ENCODE results near the gene OR11H7.
A peak's percentile ranks its signal among the peaks of the same experiment; 100 is the strongest.
"Not testable (repeated sequence)": the region's sequence is repeated elsewhere in the genome, so short reads cannot be mapped to it uniquely, and the experiment has no call there.

Gene OR11H7

DNA sequence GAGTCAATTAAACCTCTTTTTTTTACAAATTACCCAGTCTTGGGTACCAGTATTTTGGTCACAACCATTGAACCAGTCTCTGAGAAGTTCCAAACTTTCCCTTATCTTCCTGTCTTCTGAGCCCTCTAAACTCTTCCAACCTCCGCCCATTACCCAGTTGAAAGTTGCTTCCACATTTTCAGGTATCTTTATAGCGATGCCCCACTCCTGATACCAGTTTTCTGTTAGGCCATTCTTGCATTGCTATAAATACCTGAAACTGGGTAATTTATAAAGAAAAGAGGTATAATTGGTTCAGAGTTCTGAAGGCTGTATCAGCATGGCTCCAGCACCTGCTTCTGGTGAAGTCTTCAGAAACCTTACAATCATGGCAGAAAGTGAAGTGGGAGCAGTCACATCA is 45.3 kb downstream of the OR11H7 start:
- Histone ChIP-seq H3K36me3 (ENCODE audit: insufficient read depth, low read length) (no peaks in the 10 kb centered on the region), H3K27me3 (ENCODE audit: insufficient read depth, low read length, poor library complexity, severe bottlenecking) (no peaks in the 10 kb centered on the region), H3K79me2 (ENCODE audit: insufficient read depth, low read length) (no peaks in the 10 kb centered on the region), H3K4me3 (ENCODE audit: low read length, poor library complexity, severe bottlenecking) (no peak overlapping the region), H4K20me1 (ENCODE audit: insufficient read depth, low read length, poor library complexity, severe bottlenecking) (no peaks in the 10 kb centered on the region), H3F3A (ENCODE audit: low read depth) (no peaks in the 10 kb centered on the region), H3K9me2 (replicated peaks; ENCODE audit: low read depth, low read length) (no peaks in the 10 kb centered on the region), H3K4me1 (ENCODE audit: insufficient read depth, low read length, poor library complexity, severe bottlenecking) (peaks cover 8% of the 10 kb centered on the region), H3K9me3 (ENCODE audit: insufficient read depth, low read depth, low read length) (peaks cover 9% of the 10 kb centered on the region; the same call in 1 of the 2 replicates), H3K9ac (ENCODE audit: low read depth, low read length, poor library complexity, severe bottlenecking) (no peak overlapping the region), H2AFZ (ENCODE audit: low read length) (no peak overlapping the region), H3K4me2 (ENCODE audit: low read depth, low read length, poor library complexity, severe bottlenecking) (no peak overlapping the region)
- TF ChIP-seq, protein P1, sequence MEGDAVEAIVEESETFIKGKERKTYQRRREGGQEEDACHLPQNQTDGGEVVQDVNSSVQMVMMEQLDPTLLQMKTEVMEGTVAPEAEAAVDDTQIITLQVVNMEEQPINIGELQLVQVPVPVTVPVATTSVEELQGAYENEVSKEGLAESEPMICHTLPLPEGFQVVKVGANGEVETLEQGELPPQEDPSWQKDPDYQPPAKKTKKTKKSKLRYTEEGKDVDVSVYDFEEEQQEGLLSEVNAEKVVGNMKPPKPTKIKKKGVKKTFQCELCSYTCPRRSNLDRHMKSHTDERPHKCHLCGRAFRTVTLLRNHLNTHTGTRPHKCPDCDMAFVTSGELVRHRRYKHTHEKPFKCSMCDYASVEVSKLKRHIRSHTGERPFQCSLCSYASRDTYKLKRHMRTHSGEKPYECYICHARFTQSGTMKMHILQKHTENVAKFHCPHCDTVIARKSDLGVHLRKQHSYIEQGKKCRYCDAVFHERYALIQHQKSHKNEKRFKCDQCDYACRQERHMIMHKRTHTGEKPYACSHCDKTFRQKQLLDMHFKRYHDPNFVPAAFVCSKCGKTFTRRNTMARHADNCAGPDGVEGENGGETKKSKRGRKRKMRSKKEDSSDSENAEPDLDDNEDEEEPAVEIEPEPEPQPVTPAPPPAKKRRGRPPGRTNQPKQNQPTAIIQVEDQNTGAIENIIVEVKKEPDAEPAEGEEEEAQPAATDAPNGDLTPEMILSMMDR (conservative IDR thresholded peaks at IDR 0.05; ENCODE audit: low read length) = no peak
- no peak for TF ChIP-seq EZH2phosphoT487 (IDR thresholded peaks at IDR 0.05; ENCODE audit: borderline replicate concordance)

DNA sequence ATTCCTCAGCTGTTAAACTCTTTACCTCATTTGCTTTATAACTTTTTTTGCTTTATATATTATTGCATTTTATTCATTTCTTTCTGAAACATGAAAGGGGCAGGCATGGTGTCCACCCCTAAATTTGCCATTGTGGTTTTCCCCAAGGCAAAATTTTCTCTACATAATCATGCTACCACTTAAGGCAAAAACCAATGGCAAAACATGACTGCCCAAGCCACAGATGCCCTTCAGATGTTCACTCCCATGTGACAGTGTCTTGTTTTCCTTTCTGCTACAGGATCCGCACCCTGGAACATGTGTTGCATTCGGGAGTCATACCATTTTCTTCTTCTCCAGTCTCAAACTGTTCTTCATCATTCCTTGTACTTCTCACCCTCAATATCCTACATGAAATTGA is 48.6 kb downstream of the OR11H7 start:
- Histone ChIP-seq H2AFZ (ENCODE audit: low read length) (no peak overlapping the region), H3K36me3 (ENCODE audit: insufficient read depth, low read length) (no peaks in the 10 kb centered on the region), H3K4me2 (ENCODE audit: low read depth, low read length, poor library complexity, severe bottlenecking) (no peak overlapping the region), H3K79me2 (ENCODE audit: insufficient read depth, low read length) (no peaks in the 10 kb centered on the region), H3K9me3 (ENCODE audit: insufficient read depth, low read depth, low read length) (peaks cover 9% of the 10 kb centered on the region; the same call in 1 of the 2 replicates), H3K4me3 (ENCODE audit: low read length, poor library complexity, severe bottlenecking) (no peak overlapping the region), H3K4me1 (ENCODE audit: insufficient read depth, low read length, poor library complexity, severe bottlenecking) (peaks cover 8% of the 10 kb centered on the region), H3K9ac (ENCODE audit: low read depth, low read length, poor library complexity, severe bottlenecking) (no peak overlapping the region), H3K27me3 (ENCODE audit: insufficient read depth, low read length, poor library complexity, severe bottlenecking) (no peaks in the 10 kb centered on the region), H3K9me2 (replicated peaks; ENCODE audit: low read depth, low read length) (no peaks in the 10 kb centered on the region), H3F3A (ENCODE audit: low read depth) (no peaks in the 10 kb centered on the region), H4K20me1 (ENCODE audit: insufficient read depth, low read length, poor library complexity, severe bottlenecking) (no peaks in the 10 kb centered on the region)
- TF ChIP-seq EZH2phosphoT487 (IDR thresholded peaks at IDR 0.05; ENCODE audit: borderline replicate concordance) = no peak
- TF ChIP-seq, protein P1 (conservative IDR thresholded peaks at IDR 0.05; ENCODE audit: low read length) = no peak

DNA sequence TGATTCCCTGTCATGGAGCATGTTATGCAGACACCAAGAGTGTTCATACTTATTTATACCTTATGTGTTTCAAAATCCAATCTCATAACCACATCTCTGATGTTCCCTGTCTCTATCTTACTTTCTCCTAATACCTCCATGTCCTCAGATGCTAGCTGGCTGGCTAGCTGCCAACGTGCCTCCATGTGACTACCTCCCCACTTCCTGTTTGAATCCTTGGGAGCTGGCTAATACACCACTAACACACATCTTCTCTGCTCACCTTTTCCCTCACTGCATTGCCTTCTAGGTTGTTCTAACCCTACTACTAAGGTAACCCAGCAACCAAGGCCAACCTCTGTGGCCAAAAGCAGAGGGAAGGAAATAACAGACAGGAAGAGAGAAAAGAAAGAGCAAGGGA is 49.6 kb downstream of the OR11H7 start:
- H3K79me2 ChIP-seq (ENCODE audit: insufficient read depth, low read length) = no peaks in the 10 kb centered on the region
- H3K27me3 ChIP-seq (ENCODE audit: insufficient read depth, low read length, poor library complexity, severe bottlenecking) = no peaks in the 10 kb centered on the region
- no peaks in the 10 kb centered on the region for H3K36me3 ChIP-seq (ENCODE audit: insufficient read depth, low read length)
- H3F3A ChIP-seq (ENCODE audit: low read depth) = no peaks in the 10 kb centered on the region
- peak overlapping the region; percentile 23 for H3K4me2 ChIP-seq (ENCODE audit: low read depth, low read length, poor library complexity, severe bottlenecking)
- no peaks in the 10 kb centered on the region for H4K20me1 ChIP-seq (ENCODE audit: insufficient read depth, low read length, poor library complexity, severe bottlenecking)
- H3K4me1 ChIP-seq (ENCODE audit: insufficient read depth, low read length, poor library complexity, severe bottlenecking) = peaks cover 8% of the 10 kb centered on the region
- no peak overlapping the region for H2AFZ ChIP-seq (ENCODE audit: low read length)
- TF ChIP-seq, protein P1 (conservative IDR thresholded peaks at IDR 0.05; ENCODE audit: low read length) = no peak
- TF ChIP-seq EZH2phosphoT487 (IDR thresholded peaks at IDR 0.05; ENCODE audit: borderline replicate concordance) = no peak
- no peak overlapping the region for H3K9ac ChIP-seq (ENCODE audit: low read depth, low read length, poor library complexity, severe bottlenecking)
- peaks cover 9% of the 10 kb centered on the region; the same call in 1 of the 2 replicates for H3K9me3 ChIP-seq (ENCODE audit: insufficient read depth, low read depth, low read length)
- H3K9me2 ChIP-seq (replicated peaks; ENCODE audit: low read depth, low read length) = no peaks in the 10 kb centered on the region
- H3K4me3 ChIP-seq (ENCODE audit: low read length, poor library complexity, severe bottlenecking) = no peak overlapping the region

DNA sequence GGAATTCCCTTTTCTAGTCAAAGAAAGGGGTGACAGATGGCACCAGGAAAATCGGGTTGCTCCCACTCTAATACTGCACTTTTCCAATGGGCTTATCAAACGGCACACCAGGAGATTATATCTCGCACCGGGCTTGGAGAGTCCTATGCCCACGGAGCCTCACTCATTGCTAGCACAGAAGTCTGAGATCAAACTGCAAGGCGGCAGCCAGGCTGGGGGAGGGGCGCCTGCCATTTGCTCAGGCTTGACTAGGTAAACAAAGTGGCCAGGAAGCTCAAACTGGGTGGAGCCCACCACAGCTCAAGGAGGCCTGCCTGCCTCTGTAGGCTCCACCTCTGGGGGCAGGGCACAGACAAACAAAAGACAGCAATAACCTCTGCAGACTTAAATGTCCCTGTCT is 51.5 kb downstream of the OR11H7 start:
- not testable (repeated sequence) for H3K9me3 ChIP-seq (ENCODE audit: insufficient read depth, low read depth, low read length); H3K9me2 ChIP-seq (replicated peaks; ENCODE audit: low read depth, low read length)

More for the DNA sequence above, 51.5 kb downstream of the OR11H7 start:
- H3K4me3 ChIP-seq (ENCODE audit: low read length, poor library complexity, severe bottlenecking); H3K79me2 ChIP-seq (ENCODE audit: insufficient read depth, low read length); H4K20me1 ChIP-seq (ENCODE audit: insufficient read depth, low read length, poor library complexity, severe bottlenecking); H3K27me3 ChIP-seq (ENCODE audit: insufficient read depth, low read length, poor library complexity, severe bottlenecking); H3K9ac ChIP-seq (ENCODE audit: low read depth, low read length, poor library complexity, severe bottlenecking); H3K36me3 ChIP-seq (ENCODE audit: insufficient read depth, low read length); H2AFZ ChIP-seq (ENCODE audit: low read length); H3K4me2 ChIP-seq (ENCODE audit: low read depth, low read length, poor library complexity, severe bottlenecking); H3K4me1 ChIP-seq (ENCODE audit: insufficient read depth, low read length, poor library complexity, severe bottlenecking); H3F3A ChIP-seq (ENCODE audit: low read depth): not testable (repeated sequence)

Measured in Loucy (cell line).